Adrenal gland (tissue), 5 donors: Measurements from ENCODE around the gene HP.

ENCODE experiments used
- CTCF ChIP-seq, 6 experiments: fragments of 450-650 bp in 4 of 6; fragments of 200-600 bp in 2 of 6; sonication (generic) in 1 of 6; IDR thresholded peaks; 1 replicate in 5 of 6; 2 replicates in 1 of 6; pipeline versions ENCODE4 v1.5.1 to v1.8.0; 2016 to 2021; ENCODE audit warnings: antibody characterized with exemption in 6 of 6, mild to moderate bottlenecking in 2 of 6, moderate library complexity in 1 of 6
- POLR2A ChIP-seq, 2 donors: fragments of 450-650 bp; IDR thresholded peaks; one replicate each; pipeline ENCODE4 v1.6.1; 2017; ENCODE audit warnings: antibody characterized with exemption in 2 of 2, mild to moderate bottlenecking in 2 of 2, moderate library complexity in 1 of 2
- donor health status: DM: no; HTN: no; CAD: no.

- TF ChIP-seq CTCF (IDR thresholded peaks at IDR 0.05) (no peak), POLR2A (IDR thresholded peaks at IDR 0.05) (no peak)
These were observed 39.2 kb upstream of the HP start for GRCh38 chr16:72015124-72015523.
